H1 (cell line): ENCODE results near the gene MAP2K5. TPM values are rescaled to one million over a fixed set of nuclear protein-coding genes. Genes with fewer than 3 reads are reported as not detected.

Experiments used
- CTCF ChIA-PET: fragments of 300-600 bp; sonication (Branson Sonifier 250); formaldehyde crosslinking; loops from one replicate; lab custom pipeline; 2021; ENCODE audit not compliant: partially characterized antibody; lab: Charles Lee
- POLR2A ChIA-PET: fragments of 300-600 bp; sonication (Branson Sonifier 250); formaldehyde crosslinking; loops from one replicate; lab custom pipeline; 2021; ENCODE audit warnings: inconsistent platforms; ENCODE audit not compliant: partially characterized antibody; lab: Charles Lee
- DNase-seq, 2 experiments: peaks; one replicate each; pipeline versions ENCODE4 v3.0.0 to v3.0.0-alpha.2; 2010 to 2022; ENCODE audit warnings: low spot score in 2 of 2, low read depth in 1 of 2, mixed read lengths in 1 of 2
- FAIRE-seq: peaks from 2 replicates; lab custom pipeline; 2011; peaks lifted over from hg19 to GRCh38; lab: Jason Lieb, UNC
- H2AFZ ChIP-seq: 2 replicates; pipeline ENCODE4 v1.8.1; 2012; ENCODE audit warnings: low read length, inconsistent platforms
- H2AK5ac ChIP-seq: 2 replicates; pipeline ENCODE4 v1.6.1; 2013; ENCODE audit warnings: low read depth, low read length
- H2BK120ac ChIP-seq: replicated peaks from 2 replicates; pipeline ENCODE3; 2013; ENCODE audit warnings: low read depth, low read length, inconsistent platforms
- H2BK12ac ChIP-seq: 2 replicates; pipeline ENCODE4 v1.6.1; 2013; ENCODE audit warnings: low read depth, low read length
- H2BK15ac ChIP-seq: 2 replicates; pipeline ENCODE4 v1.6.1; 2013; ENCODE audit warnings: low read length
- H2BK20ac ChIP-seq: 2 replicates; pipeline ENCODE4 v1.6.1; 2013; ENCODE audit warnings: low read length
- H2BK5ac ChIP-seq: 2 replicates; pipeline ENCODE4 v1.6.1; 2013; ENCODE audit warnings: low read depth, low read length
- H3K14ac ChIP-seq: 2 replicates; pipeline ENCODE4 v1.6.1; 2013; ENCODE audit warnings: inconsistent platforms; ENCODE audit not compliant: insufficient read length
- H3K18ac ChIP-seq: 2 replicates; pipeline ENCODE4 v1.6.1; 2013; ENCODE audit warnings: low read length; ENCODE audit errors: extremely low read depth
- H3K23ac ChIP-seq: 2 replicates; pipeline ENCODE4 v1.6.1; 2013; ENCODE audit warnings: inconsistent platforms; ENCODE audit not compliant: insufficient read length
- H3K23me2 ChIP-seq: 2 replicates; pipeline ENCODE4 v1.6.1; 2013; ENCODE audit warnings: low read depth, low read length
- H3K27ac ChIP-seq: 2 replicates; pipeline ENCODE4 v1.6.1; 2011; ENCODE audit warnings: low read depth, low read length, inconsistent platforms
- H3K27me3 ChIP-seq, 4 experiments: replicated peaks in 1 of 4; 1 replicate in 1 of 4; 2 replicates in 3 of 4; pipeline versions ENCODE4 v1.6.1 to v1.8.1; 2011 to 2013; ENCODE audit warnings: low read length in 3 of 4, mild to moderate bottlenecking in 3 of 4, inconsistent platforms in 2 of 4, mixed read lengths in 2 of 4, moderate library complexity in 1 of 4; ENCODE audit not compliant: control insufficient read depth in 3 of 4, insufficient read depth in 3 of 4; ENCODE audit errors: extremely low read depth in 1 of 4
- H3K36me3 ChIP-seq, 4 experiments: 2 replicates each; pipeline versions ENCODE4 v1.6.1 to v1.8.1; 2011 to 2013; ENCODE audit warnings: mild to moderate bottlenecking in 4 of 4, low read length in 3 of 4, moderate library complexity in 2 of 4, control low read depth in 1 of 4, inconsistent platforms in 1 of 4; ENCODE audit not compliant: insufficient read depth in 4 of 4, control insufficient read depth in 2 of 4
- H3K4ac ChIP-seq: replicated peaks from 2 replicates; pipeline ENCODE3; 2013; ENCODE audit warnings: low read length, low read depth, mixed read lengths, inconsistent platforms; ENCODE audit not compliant: insufficient read length
- H3K4me1 ChIP-seq, 4 experiments: replicated peaks in 1 of 4; 1 replicate in 1 of 4; 2 replicates in 3 of 4; pipeline versions ENCODE4 v1.6.1 to v1.8.1; 2011 to 2013; ENCODE audit warnings: low read length in 3 of 4, inconsistent platforms in 2 of 4, mixed read lengths in 1 of 4; ENCODE audit not compliant: insufficient read depth in 4 of 4, control insufficient read depth in 3 of 4
- H3K4me2 ChIP-seq, 2 experiments: 2 replicates each; pipeline versions ENCODE4 v1.6.1 to v1.8.1; 2011 to 2013; ENCODE audit warnings: low read depth in 2 of 2, low read length in 2 of 2, control low read depth in 1 of 2, inconsistent platforms in 1 of 2, mild to moderate bottlenecking in 1 of 2; ENCODE audit not compliant: insufficient read depth in 1 of 2
- H3K4me3 ChIP-seq, 4 experiments: fragments of 200-600, 300-600 bp in 1 of 4; sonication (generic), shearing (Covaris generic), sonication (Bioruptor Twin) in 1 of 4; 2 replicates each; pipeline versions ENCODE4 v1.5.1 to v1.8.1; 2011 to 2016; ENCODE audit warnings: low read length in 4 of 4, low read depth in 3 of 4, control low read depth in 2 of 4, inconsistent platforms in 2 of 4, mild to moderate bottlenecking in 2 of 4, mixed read lengths in 1 of 4, moderate library complexity in 1 of 4; ENCODE audit not compliant: insufficient read depth in 2 of 4; ENCODE audit errors: extremely low read depth in 1 of 4
- H3K56ac ChIP-seq: replicated peaks from 2 replicates; pipeline ENCODE3; 2013; ENCODE audit warnings: low read depth, mild to moderate bottlenecking, mixed read lengths, low read length, inconsistent platforms; ENCODE audit not compliant: insufficient read length
- H3K79me1 ChIP-seq: 2 replicates; pipeline ENCODE4 v1.6.1; 2013; ENCODE audit warnings: low read depth, low read length, control low read depth
- H3K79me2 ChIP-seq, 2 experiments: 2 replicates each; pipeline versions ENCODE4 v1.6.1 to v1.8.1; 2012 to 2013; ENCODE audit warnings: low read length in 2 of 2, mild to moderate bottlenecking in 2 of 2, inconsistent platforms in 1 of 2; ENCODE audit not compliant: insufficient read depth in 2 of 2, control insufficient read depth in 1 of 2
- H3K9ac ChIP-seq, 4 experiments: replicated peaks in 1 of 4; 1 replicate in 1 of 4; 2 replicates in 3 of 4; pipeline versions ENCODE4 v1.6.1 to v1.8.1; 2011 to 2013; ENCODE audit warnings: low read depth in 3 of 4, low read length in 3 of 4, control low read depth in 2 of 4, mild to moderate bottlenecking in 2 of 4, moderate library complexity in 2 of 4, inconsistent platforms in 1 of 4; ENCODE audit errors: extremely low read depth in 1 of 4
- H3K9me3 ChIP-seq, 2 experiments: 2 replicates each; pipeline versions ENCODE4 v1.6.1 to v1.8.1; 2012 to 2013; ENCODE audit warnings: mild to moderate bottlenecking in 2 of 2, moderate library complexity in 2 of 2, control low read depth in 1 of 2, inconsistent platforms in 1 of 2, low read depth in 1 of 2, low read length in 1 of 2, mixed read lengths in 1 of 2; ENCODE audit not compliant: insufficient read depth in 2 of 2
- H4K20me1 ChIP-seq, 2 experiments: replicated peaks in 1 of 2; 2 replicates each; pipeline versions ENCODE3 to v1.8.1; 2011 to 2013; ENCODE audit warnings: inconsistent platforms in 2 of 2, low read length in 2 of 2, mild to moderate bottlenecking in 1 of 2; ENCODE audit not compliant: insufficient read depth in 2 of 2, control insufficient read depth in 1 of 2
- H4K5ac ChIP-seq: 2 replicates; pipeline ENCODE4 v1.6.1; 2013; ENCODE audit warnings: low read length, low read depth, mixed read lengths, inconsistent platforms; ENCODE audit not compliant: insufficient read length
- H4K8ac ChIP-seq: 2 replicates; pipeline ENCODE4 v1.8.0; 2013; ENCODE audit warnings: mild to moderate bottlenecking, moderate library complexity, low read length, inconsistent platforms; ENCODE audit not compliant: insufficient read depth; ENCODE audit errors: extremely low read depth
- H4K91ac ChIP-seq: replicated peaks from 2 replicates; pipeline ENCODE3; 2013; ENCODE audit warnings: low read length, mixed read lengths, inconsistent platforms; ENCODE audit not compliant: insufficient read length
- SUZ12 ChIP-seq: fragments of 200-600 bp; sonication (generic); IDR thresholded peaks from 2 replicates; pipeline ENCODE4 v1.6.1; 2012; ENCODE audit warnings: mild to moderate bottlenecking, inconsistent platforms, low read length, moderate library complexity, mixed read lengths
- WGBS, 2 experiments: shearing (Covaris generic) in 1 of 2; methylation state at CpG; one replicate each; pipeline versions ENCODE4 v1.1.6 to v1.1.7; 2013 to 2015; ENCODE audit warnings: low lambda C conversion rate in 2 of 2, mixed read lengths in 2 of 2, inconsistent platforms in 1 of 2, low coverage in 1 of 2, missing lambda C conversion rate in 1 of 2; ENCODE audit not compliant: insufficient replicate concordance in 2 of 2, insufficient coverage in 1 of 2, insufficient read length in 1 of 2; ENCODE audit errors: extremely low coverage in 1 of 2, missing lambda C conversion rate in 1 of 2; 5-methylcytosine and 5-hydroxymethylcytosine counted together
- polyA plus RNA-seq, 7 experiments: library from polyadenylated mRNA; depleted of rRNA in 3 of 7; stranded (reverse) in 5 of 7; unstranded in 2 of 7; fragments of >200 nt in 5 of 7; fragments of 200-250 nt in 2 of 7; gene quantifications; 1 replicate in 5 of 7; 2 replicates in 1 of 7; 4 replicates in 1 of 7; pipeline versions ENCODE4 v1.2.1 to v1.2.3, GENCODE V29; 2011 to 2013; ENCODE audit warnings: missing spikeins in 2 of 7, mixed read lengths in 2 of 7
- total RNA-seq: library from RNA; stranded (reverse); fragmentation: NEBNext Ultra II Directional; extraction: Animal tissue kit (Norgen Biotek cat#: 25700); gene quantifications from 2 replicates; pipeline ENCODE4 v1.2.1, GENCODE V29; 2021

The MAP2K5 gene
- total and polyA plus RNA-seq, 2 of the 8 experiments (the other 6 are each of a cell fraction or from before 2014, with no cell fraction given), result 4.4 to 15.8 TPM

- Histone ChIP-seq H3K79me2 (no peaks in the 10 kb centered on the region), H3K4me2 (no peak overlapping the region), H3K9ac (no peak overlapping the region), H4K5ac (no peak overlapping the region), H4K8ac (no peak overlapping the region), H3K27me3 (no peaks in the 10 kb centered on the region), H2BK15ac (no peak overlapping the region), H3K56ac (no peak overlapping the region), H4K91ac (no peak overlapping the region), H3K23me2 (no peaks in the 10 kb centered on the region), H3K27ac (no peak overlapping the region), H2BK20ac (no peak overlapping the region), H3K18ac (no peak overlapping the region), H3K79me1 (no peaks in the 10 kb centered on the region), H2AK5ac (no peak overlapping the region), H2BK5ac (no peak overlapping the region), H3K9me3 (no peaks in the 10 kb centered on the region), H2BK12ac (no peak overlapping the region), H3K23ac (no peak overlapping the region), H2AFZ (no peak overlapping the region), H3K4ac (no peak overlapping the region), H4K20me1 (no peaks in the 10 kb centered on the region), H3K36me3 (no peaks in the 10 kb centered on the region), H2BK120ac (no peak overlapping the region), H3K4me1 (peaks cover 0 to 4% (median 0%) of the 10 kb centered on the region in 4 experiments; a peak in 2 of 7 replicates), H3K14ac (no peak overlapping the region), H3K4me3 (no peak overlapping the region)
- 86% methylated on average over 4 of the region's 4 CpGs; no CpG with 5 or more reads in 1 of the 2 experiments for WGBS, 2 experiments
- no peak for FAIRE-seq
- no peak for DNase-seq
- ChIA-PET POLR2A (no interaction called here), CTCF (no interaction called here)
- TF ChIP-seq SUZ12, result no peak
These were observed 37.5 kb downstream of the MAP2K5 start for GRCh38 chr15:67579967-67580366.
